IPS DF 6.9 (cell line): ENCODE results near the gene KIAA1217.
"Not testable (repeated sequence)": the region's sequence is repeated elsewhere in the genome, so short reads cannot be mapped to it uniquely, and the experiment has no call there.

Experiments used
- DNase-seq: peaks from one replicate; pipeline ENCODE4 v3.0.0-alpha.2; 2013; ENCODE audit warnings: low read depth, low spot score
- H3K27ac ChIP-seq: one replicate; pipeline ENCODE4 v1.5.1; 2013; ENCODE audit warnings: low read length, control low read depth
- H3K27me3 ChIP-seq: 2 replicates; pipeline ENCODE4 v1.6.1; 2013; ENCODE audit warnings: mild to moderate bottlenecking, low read length; ENCODE audit not compliant: control insufficient read depth, insufficient read depth
- H3K36me3 ChIP-seq: 2 replicates; pipeline ENCODE4 v1.6.1; 2013; ENCODE audit warnings: low read length; ENCODE audit not compliant: control insufficient read depth, insufficient read depth
- H3K4me1 ChIP-seq: 2 replicates; pipeline ENCODE4 v1.6.1; 2013; ENCODE audit warnings: low read length; ENCODE audit not compliant: control insufficient read depth, insufficient read depth
- H3K4me3 ChIP-seq: 2 replicates; pipeline ENCODE4 v1.5.1; 2013; ENCODE audit warnings: mild to moderate bottlenecking, low read length
- H3K9me3 ChIP-seq: 2 replicates; pipeline ENCODE4 v1.6.1; 2013; ENCODE audit warnings: low read length, inconsistent platforms; ENCODE audit not compliant: control insufficient read depth, insufficient read depth
- WGBS: extraction: QIAGEN DNeasy Blood & Tissue Kit; methylation state at CpG from one replicate; pipeline ENCODE4 v1.1.7; 2013; ENCODE audit warnings: mixed read lengths, missing lambda C conversion rate; ENCODE audit not compliant: insufficient read length, insufficient coverage; 5-methylcytosine and 5-hydroxymethylcytosine counted together

KIAA1217 gene

DNA sequence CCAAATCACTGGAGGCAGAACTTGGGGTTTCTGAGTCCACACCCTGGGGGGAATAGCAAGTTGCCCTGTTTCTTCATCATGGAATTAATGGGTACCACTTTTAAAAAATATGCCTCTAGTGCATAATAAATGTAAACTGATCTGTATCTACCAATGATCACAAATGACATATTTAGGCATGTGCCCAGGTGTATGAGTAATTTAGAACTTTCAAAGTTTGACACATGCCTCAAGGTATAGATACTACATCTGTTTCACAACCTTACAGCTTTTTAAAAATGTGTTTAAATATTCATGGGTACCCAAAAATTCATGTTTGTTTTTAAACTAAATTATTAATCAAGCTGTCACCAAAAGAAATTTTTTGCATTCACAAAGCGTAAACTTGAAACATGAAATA, 226.0 kb downstream of the KIAA1217 start:
- Histone ChIP-seq H3K4me1 (no peaks in the 10 kb centered on the region), H3K27ac (no peak overlapping the region), H3K36me3 (no peaks in the 10 kb centered on the region), H3K9me3 (no peaks in the 10 kb centered on the region), H3K4me3 (no peak overlapping the region), H3K27me3 (no peaks in the 10 kb centered on the region)
- DNase-seq, result no peak
- no CpG with 5 or more reads among the region's 1 CpG for WGBS

- no peaks in the 10 kb centered on the region for H3K9me3 ChIP-seq
- H3K4me1 ChIP-seq, result no peaks in the 10 kb centered on the region
- no peaks in the 10 kb centered on the region for H3K36me3 ChIP-seq
- no peak for DNase-seq
- WGBS, result no CpG with 5 or more reads among the region's 1 CpG
- H3K4me3 ChIP-seq, result no peak overlapping the region
- no peak overlapping the region for H3K27ac ChIP-seq
- no peaks in the 10 kb centered on the region for H3K27me3 ChIP-seq
Observed at GRCh38 chr10:24435374-24435773, 226.4 kb downstream of the KIAA1217 start.

DNA sequence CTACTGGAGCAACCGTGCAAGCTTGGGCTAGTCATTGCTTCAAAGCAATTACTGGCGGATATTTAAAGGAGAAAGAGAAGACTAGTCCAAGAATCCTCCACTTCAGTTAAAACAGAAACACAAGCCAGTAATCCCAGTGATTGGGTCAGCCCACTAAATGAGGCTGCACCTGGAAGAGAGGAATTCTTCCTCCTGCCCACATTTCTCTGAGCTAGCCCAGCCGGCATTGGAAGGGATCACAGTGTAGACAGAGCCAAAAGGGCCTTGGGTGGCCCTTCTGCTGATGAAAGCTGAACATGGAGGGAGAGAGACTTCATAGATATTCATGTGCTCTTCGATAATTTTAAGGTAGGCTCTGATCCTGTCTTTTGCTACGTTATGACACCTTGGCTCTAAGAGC, 228.4 kb downstream of the KIAA1217 start:
- no peak overlapping the region for H3K4me3 ChIP-seq
- H3K36me3 ChIP-seq, result no peaks in the 10 kb centered on the region
- H3K27me3 ChIP-seq, result no peaks in the 10 kb centered on the region
- H3K9me3 ChIP-seq, result no peaks in the 10 kb centered on the region
- WGBS, result no CpG with 5 or more reads among the region's 5 CpGs
- H3K27ac ChIP-seq, result no peak overlapping the region
- DNase-seq, result no peak
- H3K4me1 ChIP-seq, result 0 out of 2 replicates have a peak, but pooled peaks cover 2% of the 10 kb centered on the region

- H3K27me3 ChIP-seq, result no peaks in the 10 kb centered on the region
- 0 out of 2 replicates have a peak, but pooled peaks cover 2% of the 10 kb centered on the region for H3K4me1 ChIP-seq
- DNase-seq, result no peak
- no peak overlapping the region for H3K4me3 ChIP-seq
- no CpG with 5 or more reads among the region's 1 CpG for WGBS
- no peaks in the 10 kb centered on the region for H3K9me3 ChIP-seq
- no peak overlapping the region for H3K27ac ChIP-seq
- H3K36me3 ChIP-seq, result no peaks in the 10 kb centered on the region
Observed at GRCh38 chr10:24438800-24439199, 229.9 kb downstream of the KIAA1217 start.

DNA sequence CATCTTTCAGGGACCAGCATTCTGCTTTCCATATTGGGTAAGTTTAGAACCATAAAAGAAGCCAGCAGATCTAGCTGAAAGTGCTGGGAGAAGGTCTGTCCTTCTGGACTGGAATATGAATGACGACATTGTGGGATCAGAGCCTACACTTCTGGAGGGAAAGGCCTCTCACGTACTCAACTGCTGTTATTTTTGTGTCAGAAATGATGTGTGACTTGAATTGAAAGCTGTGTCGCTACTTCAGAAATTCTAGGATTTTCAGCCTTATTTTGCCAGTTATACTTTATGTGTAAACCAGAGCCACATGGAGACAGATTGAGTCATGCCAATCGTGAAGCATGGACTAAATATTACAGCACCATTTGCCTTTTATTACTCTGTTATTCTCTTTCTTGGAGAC, 231.0 kb downstream of the KIAA1217 start:
- Histone ChIP-seq H3K27ac (no peak overlapping the region), H3K36me3 (no peaks in the 10 kb centered on the region), H3K27me3 (no peaks in the 10 kb centered on the region), H3K9me3 (no peaks in the 10 kb centered on the region), H3K4me1 (0 out of 2 replicates have a peak, but pooled peaks cover 2% of the 10 kb centered on the region), H3K4me3 (no peak overlapping the region)
- no CpG with 5 or more reads among the region's 4 CpGs for WGBS
- DNase-seq, result no peak

- no CpG with 5 or more reads among the region's 13 CpGs for WGBS
- Histone ChIP-seq H3K27me3 (no peaks in the 10 kb centered on the region), H3K9me3 (no peaks in the 10 kb centered on the region), H3K27ac (no peak overlapping the region), H3K4me1 (0 out of 2 replicates have a peak, but pooled peaks cover 2% of the 10 kb centered on the region), H3K4me3 (no peak overlapping the region), H3K36me3 (no peaks in the 10 kb centered on the region)
- DNase-seq, result no peak
Observed at GRCh38 chr10:24440817-24441797, 232.2 kb downstream of the KIAA1217 start.

GRCh38 chr10:24442234-24442633, 233.3 kb downstream of the KIAA1217 start:
- Histone ChIP-seq H3K27ac (no peak overlapping the region), H3K36me3 (no peaks in the 10 kb centered on the region), H3K9me3 (no peaks in the 10 kb centered on the region), H3K4me1 (0 out of 2 replicates have a peak, but pooled peaks cover 2% of the 10 kb centered on the region), H3K4me3 (no peak overlapping the region), H3K27me3 (no peaks in the 10 kb centered on the region)
- no peak for DNase-seq
- no CpG with 5 or more reads among the region's 1 CpG for WGBS

DNA sequence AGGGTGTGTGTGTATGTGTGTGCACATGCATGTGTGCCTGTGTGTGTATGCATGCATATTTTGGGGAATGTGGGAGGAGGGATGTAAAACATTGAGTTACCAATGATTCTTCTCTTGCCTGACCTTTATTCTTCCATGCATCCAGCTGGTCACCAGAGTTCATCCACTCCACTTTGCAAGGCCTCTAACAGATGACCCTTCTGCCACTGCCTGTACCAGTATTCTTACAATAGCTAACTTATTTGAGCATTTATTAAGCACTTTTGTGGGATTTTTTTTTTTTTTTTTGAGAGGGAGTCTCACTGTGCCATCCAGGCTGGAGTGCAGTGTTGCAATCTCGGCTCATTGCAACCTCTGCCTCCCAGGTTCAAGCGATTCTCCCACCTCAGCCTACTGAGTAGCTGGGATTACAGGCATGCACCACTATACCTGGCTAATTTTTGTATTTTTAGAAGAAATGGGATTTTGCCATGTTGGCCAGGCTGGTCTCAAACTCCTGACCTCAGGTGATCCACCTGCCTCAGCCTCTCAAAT, 233.8 kb downstream of the KIAA1217 start:
- not testable (repeated sequence) for H3K36me3 ChIP-seq, H3K27ac ChIP-seq, H3K4me1 ChIP-seq, H3K4me3 ChIP-seq, DNase-seq, H3K27me3 ChIP-seq, H3K9me3 ChIP-seq
- no CpG with 5 or more reads among the region's 2 CpGs for WGBS

GRCh38 chr10:24444337-24444736, 235.4 kb downstream of the KIAA1217 start:
- Histone ChIP-seq H3K4me3 (no peak overlapping the region), H3K4me1 (0 out of 2 replicates have a peak, but pooled peaks cover 2% of the 10 kb centered on the region), H3K27ac (no peak overlapping the region), H3K27me3 (no peaks in the 10 kb centered on the region), H3K9me3 (no peaks in the 10 kb centered on the region), H3K36me3 (no peaks in the 10 kb centered on the region)
- no CpG with 5 or more reads among the region's 4 CpGs for WGBS
- no peak for DNase-seq

GRCh38 chr10:24445958-24446357, 237.0 kb downstream of the KIAA1217 start:
- not testable (repeated sequence) for H3K27ac ChIP-seq, H3K4me1 ChIP-seq, DNase-seq, H3K27me3 ChIP-seq, H3K36me3 ChIP-seq, H3K4me3 ChIP-seq, H3K9me3 ChIP-seq
- WGBS, result no CpG with 5 or more reads among the region's 2 CpGs
